Pancreas (tissue), 10 donors: Measurements from ENCODE around the gene PYDC1. TPM values are rescaled to one million over a fixed set of nuclear protein-coding genes. Genes with fewer than 3 reads are reported as not detected.
A peak's percentile ranks its signal among the peaks of the same experiment; 100 is the strongest.

ENCODE experiments used
- ATAC-seq, 4 donors: fragments of 200-7000 bp; cut with Tn5 transposase; one replicate each; pipeline versions ENCODE4 v1.8.0 to v1.9.1; 2020; ENCODE audit warnings: mild to moderate bottlenecking in 4 of 4, moderate library complexity in 4 of 4
- DNase-seq, 6 donors: peaks; one replicate each; pipeline ENCODE4 v3.0.0-alpha.2; 2020
- FAIRE-seq: peaks from 2 replicates; lab custom pipeline; 2012; peaks lifted over from hg19 to GRCh38; lab: Jason Lieb, UNC
- H3K27ac ChIP-seq, 4 donors: fragments of 200-600 bp; sonication (generic); 1 replicate in 3 of 4; 2 replicates in 1 of 4; pipeline versions ENCODE4 v1.5.0 to v1.8.0; 2020
- H3K27me3 ChIP-seq, 4 donors: fragments of 200-600 bp; one replicate each; pipeline ENCODE4 v1.8.0; 2021
- H3K36me3 ChIP-seq, 3 donors: fragments of 200-600 bp; sonication (generic) in 1 of 3; one replicate each; pipeline versions ENCODE4 v1.5.0 to v1.8.0; 2020 to 2021
- H3K4me1 ChIP-seq, 3 donors: fragments of 200-600 bp; one replicate each; pipeline ENCODE4 v1.8.0; 2021
- H3K4me3 ChIP-seq, 4 donors: fragments of 200-600 bp; sonication (generic) in 2 of 4; one replicate each; pipeline versions ENCODE4 v1.5.0 to v1.8.0; 2020 to 2021
- H3K9me3 ChIP-seq, 4 donors: fragments of 200-600 bp; one replicate each; pipeline ENCODE4 v1.8.0; 2021
- CTCF ChIP-seq, 4 donors: fragments of 200-600 bp; sonication (generic) in 3 of 4; IDR thresholded peaks; one replicate each; pipeline versions ENCODE4 v1.5.0 to v1.8.0; 2021; ENCODE audit warnings: antibody characterized with exemption in 4 of 4
- WGBS, 2 donors: extraction: QIAGEN DNeasy Blood & Tissue Kit; methylation state at CpG; one replicate each; pipeline ENCODE4 v1.1.7; 2013; 5-methylcytosine and 5-hydroxymethylcytosine counted together
- intact Hi-C, 3 donors: fragments of 100-400 bp; cut with DNase I; formaldehyde crosslinking; loops; one replicate each; pipeline versions ENCODE4 v1.11.1 to v1.14.2; 2022
- polyA plus RNA-seq, 2 donors: library from polyadenylated mRNA; stranded (reverse); fragments of 200-250 nt; gene quantifications; one replicate each; pipeline ENCODE4 v1.2.3, GENCODE V29; 2013
- total RNA-seq, 6 donors: library from RNA; stranded (reverse); fragmentation: NEBNext Ultra II Directional in 4 of 6; extraction: Animal tissue kit (Norgen Biotek cat#: 25700) in 4 of 6; gene quantifications; one replicate each; pipeline versions ENCODE4 v1.2.1 to v1.2.4, GENCODE V29; 2021 to 2023
- donor health status: healthy with polysubstance abuse.
- donor health status: DM: no; HTN: no; CAD: no; lungs with moderate emphysema.
- donor health status: DM: no; HTN: no; CAD: no.
- donor health status: control.
- donor health status: control.
- donor health status: Bipolar disorder and iron deficiency.
- donor health status: DM: yes; HTN: yes; CAD: no.
- donor health status: DM: no; HTN: no; CAD: no.
- donor health status: DM: no; HTN: no; CAD: no.
- donor health status: DM: yes; HTN: yes; CAD: no.

PYDC1 gene
- total and polyA plus RNA-seq, 8 donors: not detected

GRCh38 chr16:31258366-31258765 lies 41.4 kb upstream of the PYDC1 start:
- no peaks in the 10 kb centered on the region for H3K9me3 ChIP-seq
- WGBS, 2 donors: 76 to 80% methylated on average over 4 of the region's 4 CpGs
- no peak for DNase-seq
- no peaks in the 10 kb centered on the region for H3K4me1 ChIP-seq
- H3K27ac ChIP-seq: no peak overlapping the region
- no peak for TF ChIP-seq CTCF (IDR thresholded peaks at IDR 0.05)
- intact Hi-C loops: no loop called here
- H3K36me3 ChIP-seq: no peaks in the 10 kb centered on the region
- no peaks in the 10 kb centered on the region for H3K27me3 ChIP-seq
- ATAC-seq: no peak
- no peak for FAIRE-seq
- no peak overlapping the region for H3K4me3 ChIP-seq

DNA sequence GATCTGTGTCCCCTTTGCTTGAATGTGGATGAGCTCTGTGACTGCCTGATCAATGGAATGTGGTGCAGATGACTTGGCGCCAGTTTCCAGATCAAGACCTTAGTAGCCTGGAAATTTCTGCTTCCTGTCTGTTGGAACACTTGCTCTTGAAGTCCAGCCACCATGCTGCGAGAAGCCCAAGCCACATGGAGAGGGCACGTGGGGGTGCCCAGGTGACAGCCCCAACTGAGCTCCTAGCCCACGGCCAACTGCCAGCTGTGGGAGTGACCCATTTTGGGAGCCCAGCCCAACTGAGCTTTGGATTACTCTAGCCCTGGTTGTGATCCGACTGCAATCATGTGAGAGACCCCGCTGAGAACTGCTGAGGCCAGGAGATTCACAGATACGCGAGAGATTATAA lies 39.5 kb upstream of the PYDC1 start:
- intact Hi-C loops: no loop called here
- H3K27ac ChIP-seq: no peak overlapping the region
- H3K4me1 ChIP-seq: no peaks in the 10 kb centered on the region
- 69 to 81% methylated on average over 8 of the region's 8 CpGs for WGBS, 2 donors
- H3K27me3 ChIP-seq: no peaks in the 10 kb centered on the region
- no peak overlapping the region for H3K4me3 ChIP-seq
- DNase-seq (no peak), FAIRE-seq (no peak), ATAC-seq (no peak)
- no peaks in the 10 kb centered on the region for H3K36me3 ChIP-seq
- TF ChIP-seq CTCF (IDR thresholded peaks at IDR 0.05): no peak
- no peaks in the 10 kb centered on the region for H3K9me3 ChIP-seq

DNA sequence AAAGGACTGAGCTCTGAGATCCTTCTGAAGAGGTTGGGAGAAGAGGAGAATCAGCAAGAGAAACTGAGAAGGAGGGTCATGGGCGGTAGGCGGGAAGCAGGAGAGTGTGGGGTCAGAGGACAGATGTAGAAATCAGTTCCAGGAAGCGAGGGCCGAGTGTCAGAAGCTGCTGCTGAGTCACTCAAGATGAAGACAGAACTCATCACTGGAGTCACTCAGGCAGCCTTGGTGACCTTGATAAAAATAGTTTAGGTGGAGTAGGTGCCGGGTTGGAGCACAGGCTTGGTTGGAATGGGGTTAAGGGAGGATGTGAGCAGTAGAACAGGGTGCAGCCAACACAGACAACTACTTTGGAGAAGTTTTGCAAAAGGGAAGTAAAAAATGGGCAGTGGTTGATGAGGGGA lies 36.7 kb upstream of the PYDC1 start:
- ATAC-seq: peak in 2 of 4 donors; percentile 63 to 66
- intact Hi-C loops: no loop called here
- H3K9me3 ChIP-seq: no peaks in the 10 kb centered on the region

GRCh38 chr16:31251435-31251834 lies 34.5 kb upstream of the PYDC1 start:
- no peak overlapping the region for H3K27ac ChIP-seq
- H3K4me3 ChIP-seq: no peak overlapping the region
- no peak for TF ChIP-seq CTCF (IDR thresholded peaks at IDR 0.05)
- H3K4me1 ChIP-seq: no peaks in the 10 kb centered on the region
- ATAC-seq (no peak), DNase-seq (no peak), FAIRE-seq (no peak)
- WGBS, 2 donors: 92 to 94% methylated on average over 5 of the region's 5 CpGs
- H3K9me3 ChIP-seq: no peaks in the 10 kb centered on the region
- no peaks in the 10 kb centered on the region for H3K27me3 ChIP-seq
- H3K36me3 ChIP-seq: no peaks in the 10 kb centered on the region
- intact Hi-C loops: no loop called here

More for the DNA sequence above, 36.7 kb upstream of the PYDC1 start:
- Histone ChIP-seq H3K36me3 (no peaks in the 10 kb centered on the region), H3K4me1 (no peaks in the 10 kb centered on the region), H3K4me3 (no peak overlapping the region), H3K27me3 (no peaks in the 10 kb centered on the region), H3K27ac (peak overlapping the region in 1 of 4 donors; percentile 23)
- 54 to 56% methylated on average over 5 of the region's 5 CpGs for WGBS, 2 donors
- no peak for TF ChIP-seq CTCF (IDR thresholded peaks at IDR 0.05)
- DNase-seq (no peak), FAIRE-seq (no peak)

GRCh38 chr16:31250782-31251384 lies 33.9 kb upstream of the PYDC1 start:
- 79 to 82% methylated on average over 7 of the region's 7 CpGs for WGBS, 2 donors
- intact Hi-C loops: no loop called here

More at GRCh38 chr16:31250782-31251384, 33.9 kb upstream of the PYDC1 start:
- no peak for ATAC-seq
- Histone ChIP-seq H3K27ac (no peak overlapping the region), H3K4me3 (no peak overlapping the region), H3K9me3 (no peaks in the 10 kb centered on the region), H3K4me1 (no peaks in the 10 kb centered on the region), H3K36me3 (no peaks in the 10 kb centered on the region), H3K27me3 (no peaks in the 10 kb centered on the region)
- no peak for FAIRE-seq
- no peak for TF ChIP-seq CTCF (IDR thresholded peaks at IDR 0.05)
- no peak for DNase-seq
